Erythroblast (primary cell): ENCODE data around the gene FN3K.

Experiments used
- GATA1 ChIP-seq: IDR thresholded peaks from 2 replicates; pipeline ENCODE4 v1.6.1; 2011; ENCODE audit warnings: low read depth, mild to moderate bottlenecking, control low read depth, low read length, moderate library complexity
- POLR2A ChIP-seq: IDR thresholded peaks from 2 replicates; pipeline ENCODE4 v1.6.1; 2011; ENCODE audit warnings: mild to moderate bottlenecking, low read length

GRCh38 chr17:82780195-82780594 is 44.8 kb downstream of the FN3K start:
- TF ChIP-seq POLR2A (no peak), GATA1 (no peak)
